ENCODE results near the gene SUMO4. TPM values are rescaled to one million over a fixed set of nuclear protein-coding genes. Genes with fewer than 3 reads are reported as not detected.

The SUMO4 gene
- total and polyA plus RNA-seq, 2 of the 8 experiments (the other 6 are each of a cell fraction or from before 2014, with no cell fraction given) = 0.09 to 1.3 TPM

GRCh38 chr6:149425754-149426153 lies 25.7 kb downstream of the SUMO4 start:
- no peak overlapping the region for H3K23ac ChIP-seq (ENCODE audit: insufficient read length)

More at GRCh38 chr6:149425754-149426153, 25.7 kb downstream of the SUMO4 start:
- no peak overlapping the region for H2BK12ac ChIP-seq (ENCODE audit: low read depth, low read length)
- H2BK15ac ChIP-seq (ENCODE audit: low read length) = no peak overlapping the region
- WGBS, 2 experiments (ENCODE audit: extremely low coverage in 1 of 2, insufficient coverage in 1 of 2, insufficient read length in 1 of 2, insufficient replicate concordance in 2 of 2, low coverage in 1 of 2, low lambda C conversion rate in 2 of 2, missing lambda C conversion rate in 1 of 2) = 81% methylated on average over 5 of the region's 5 CpGs; no CpG with 5 or more reads in 1 of the 2 experiments
- no peak overlapping the region for H3K4me2 ChIP-seq (ENCODE audit: insufficient read depth in 1 of 2, low read depth in 2 of 2, low read length in 2 of 2)
- no peak overlapping the region for H2BK20ac ChIP-seq (ENCODE audit: low read length)
- no peak overlapping the region for H3K4me3 ChIP-seq (ENCODE audit: extremely low read depth in 1 of 4, insufficient read depth in 2 of 4, low read depth in 3 of 4, low read length in 4 of 4)
- no peak overlapping the region for H3K56ac ChIP-seq (replicated peaks; ENCODE audit: insufficient read length, low read depth, low read length)
- H2BK5ac ChIP-seq (ENCODE audit: low read depth, low read length) = no peak overlapping the region
- H3K36me3 ChIP-seq (ENCODE audit: control insufficient read depth in 2 of 4, insufficient read depth in 4 of 4, low read length in 3 of 4) = no peaks in the 10 kb centered on the region
- no peak overlapping the region for H4K91ac ChIP-seq (replicated peaks; ENCODE audit: insufficient read length, low read length)
- no peaks in the 10 kb centered on the region for H3K9me3 ChIP-seq (ENCODE audit: insufficient read depth in 2 of 2, low read depth in 1 of 2, low read length in 1 of 2)
- no peak overlapping the region for H4K8ac ChIP-seq (ENCODE audit: extremely low read depth, insufficient read depth, low read length)
- no peak overlapping the region for H3K18ac ChIP-seq (ENCODE audit: extremely low read depth, low read length)
- no peak for FAIRE-seq
- peak in 1 of 2 experiments; percentile 31 for DNase-seq (ENCODE audit: low read depth in 1 of 2, low spot score in 2 of 2)
- no peaks in the 10 kb centered on the region for H4K20me1 ChIP-seq (replicated peaks in 1 of 2; ENCODE audit: control insufficient read depth in 1 of 2, insufficient read depth in 2 of 2, low read length in 2 of 2)
- ChIA-PET CTCF (ENCODE audit: partially characterized antibody) (interaction anchor here (0.6 to 2.4 kb wide), 9 partner anchors 8 to 866 kb away, joined by 3 to 7 read pairs (median 3); no protein-coding TSS in a partner anchor), POLR2A (ENCODE audit: partially characterized antibody) (interaction anchor here (1.1 kb wide), 1 partner anchor 12 kb away, joined by 3 read pairs; no protein-coding TSS in a partner anchor)
- H3K4me1 ChIP-seq (replicated peaks in 1 of 4; ENCODE audit: control insufficient read depth in 3 of 4, insufficient read depth in 4 of 4, low read length in 3 of 4) = peaks cover 3 to 8% (median 5%) of the 10 kb centered on the region in 4 experiments; a peak in 6 of 7 replicates
- no peak overlapping the region for H2BK120ac ChIP-seq (replicated peaks; ENCODE audit: low read depth, low read length)
- H3K9ac ChIP-seq (replicated peaks in 1 of 4; ENCODE audit: extremely low read depth in 1 of 4, low read depth in 3 of 4, low read length in 3 of 4) = no peak overlapping the region
- no peak overlapping the region for H2AK5ac ChIP-seq (ENCODE audit: low read depth, low read length)
- H4K5ac ChIP-seq (ENCODE audit: insufficient read length, low read depth, low read length) = no peak overlapping the region
- no peak overlapping the region for H2AFZ ChIP-seq (ENCODE audit: low read length)
- H3K79me2 ChIP-seq (ENCODE audit: control insufficient read depth in 1 of 2, insufficient read depth in 2 of 2, low read length in 2 of 2) = no peaks in the 10 kb centered on the region
- H3K14ac ChIP-seq (ENCODE audit: insufficient read length) = no peak overlapping the region
- H3K79me1 ChIP-seq (ENCODE audit: low read depth, low read length) = no peaks in the 10 kb centered on the region
- no peaks in the 10 kb centered on the region for H3K27me3 ChIP-seq (replicated peaks in 1 of 4; ENCODE audit: control insufficient read depth in 3 of 4, extremely low read depth in 1 of 4, insufficient read depth in 3 of 4, low read length in 3 of 4)
- H3K27ac ChIP-seq (ENCODE audit: low read depth, low read length) = no peak overlapping the region
- no peaks in the 10 kb centered on the region for H3K23me2 ChIP-seq (ENCODE audit: low read depth, low read length)
- no peak overlapping the region for H3K4ac ChIP-seq (replicated peaks; ENCODE audit: insufficient read length, low read depth, low read length)
- no peak for TF ChIP-seq ATF3 (IDR thresholded peaks at IDR 0.05; ENCODE audit: insufficient read depth, low read depth, low read length)
- TF ChIP-seq RBBP5 (IDR thresholded peaks at IDR 0.05; ENCODE audit: borderline replicate concordance, low read depth, low read length) = no peak
- no peak for TF ChIP-seq SP4 (IDR thresholded peaks at IDR 0.05; ENCODE audit: low read length)
- TF ChIP-seq POU5F1 (IDR thresholded peaks at IDR 0.05; ENCODE audit: low read depth, low read length) = no peak

Measured in H1 (cell line).